Activated T-helper 2 cell treated with anti-CD3 and anti-CD28 coated beads, Interferon-gamma antibody, Interleukin-2, Interleukin-4, amounts not matched to agents 10 μg/mL and 5 μg/mL and 100 μg/mL, durations not matched to agents 14 hours and 24 hours and 36 hours (primary cell): ENCODE data around the gene TNFRSF25. TPM values are rescaled to one million over a fixed set of nuclear protein-coding genes. Genes with fewer than 3 reads are reported as not detected.

Experiments
- total RNA-seq: library from RNA; stranded (reverse); gene quantifications from 2 replicates; pipeline ENCODE4 v1.2.3, GENCODE V29; 2022

TNFRSF25 gene
- total RNA-seq, 1 donor from 2014 or later = 89.7 TPM

Other genes with a start within 250 kb of the TNFRSF25 start
- gene ICMT, start 230.2 kb downstream of the TNFRSF25 start, total RNA-seq = 60.0 and 62.3 TPM in 2 replicates
- not detected in 2 replicates for gene HES3, start 222.0 kb downstream of the TNFRSF25 start, total RNA-seq
- gene GPR153, start 205.1 kb downstream of the TNFRSF25 start, total RNA-seq = 1.5 TPM in 2 replicates
- gene ACOT7, start 72.4 kb downstream of the TNFRSF25 start, total RNA-seq = 128 and 132 TPM in 2 replicates
- gene HES2, start 46.3 kb downstream of the TNFRSF25 start, total RNA-seq = 0.21 and 0.51 TPM in 2 replicates
- 0.87 and 1.0 TPM in 2 replicates for gene ESPN, start 41.4 kb downstream of the TNFRSF25 start, total RNA-seq
- 1.1 and 1.6 TPM in 2 replicates for gene PLEKHG5, start 25.5 kb upstream of the TNFRSF25 start, total RNA-seq
- gene NOL9, start 88.3 kb upstream of the TNFRSF25 start, total RNA-seq = 43.4 and 50.0 TPM in 2 replicates
- not detected in 2 replicates for gene TAS1R1, start 89.1 kb upstream of the TNFRSF25 start, total RNA-seq
- gene ZBTB48, start 113.8 kb upstream of the TNFRSF25 start, total RNA-seq = 26.3 and 28.0 TPM in 2 replicates
- 21.3 and 22.6 TPM in 2 replicates for gene KLHL21, start 136.7 kb upstream of the TNFRSF25 start, total RNA-seq
- 19.7 and 20.4 TPM in 2 replicates for gene PHF13, start 147.6 kb upstream of the TNFRSF25 start, total RNA-seq
- gene THAP3, start 158.7 kb upstream of the TNFRSF25 start, total RNA-seq = 23.2 and 24.1 TPM in 2 replicates
- gene DNAJC11, start 235.6 kb upstream of the TNFRSF25 start, total RNA-seq = 69.6 and 74.0 TPM in 2 replicates